Endothelial cell of umbilical vein (primary cell): ENCODE data around the gene NRP2. TPM values are rescaled to one million over a fixed set of nuclear protein-coding genes. Genes with fewer than 3 reads are reported as not detected.

Experiments
- BruUV-seq: library from RNA; stranded (reverse); fragments of 400-500 nt; replicated peaks from 2 replicates; lab custom pipeline; 2021; lab: Mats Ljungman, UMichigan
- CTCF ChIA-PET: fragments of 300-600, 350-600 bp; sonication (Branson Sonifier 250); formaldehyde crosslinking; loops from one replicate; lab custom pipeline; 2021; ENCODE audit warnings: antibody characterized with exemption, inconsistent platforms; lab: Charles Lee
- POLR2A ChIA-PET: fragments of 300-600, 350-600 bp; sonication (Branson Sonifier 250); formaldehyde crosslinking; loops from one replicate; lab custom pipeline; 2021; ENCODE audit warnings: antibody characterized with exemption, inconsistent platforms; lab: Charles Lee
- DNase-seq: peaks from one replicate; pipeline ENCODE4 v3.0.0-alpha.2; 2011; ENCODE audit warnings: low read depth, low spot score
- FAIRE-seq: peaks from 2 replicates; lab custom pipeline; 2011; peaks lifted over from hg19 to GRCh38; lab: Jason Lieb, UNC
- H2AFZ ChIP-seq: 2 replicates; pipeline ENCODE4 v1.6.0; 2012; ENCODE audit warnings: low read depth, low read length, control low read depth, inconsistent platforms
- H3K27ac ChIP-seq: 2 replicates; pipeline ENCODE4 v1.5.1; 2011; ENCODE audit warnings: low read depth, mild to moderate bottlenecking, control low read depth, low read length, moderate library complexity; ENCODE audit not compliant: insufficient read depth
- H3K27me3 ChIP-seq, 2 experiments: 2 replicates each; pipeline versions ENCODE4 v1.6.0 to v1.6.1; 2011; ENCODE audit warnings: low read length in 2 of 2, mixed read lengths in 1 of 2; ENCODE audit not compliant: control insufficient read depth in 2 of 2, insufficient read depth in 2 of 2
- H3K36me3 ChIP-seq, 2 experiments: 2 replicates in 1 of 2; 3 replicates in 1 of 2; pipeline ENCODE4 v1.5.1; 2011; ENCODE audit warnings: low read length in 2 of 2, mild to moderate bottlenecking in 1 of 2, moderate library complexity in 1 of 2; ENCODE audit not compliant: control insufficient read depth in 2 of 2, insufficient read depth in 2 of 2; ENCODE audit errors: extremely low read depth in 1 of 2
- H3K4me1 ChIP-seq: 3 replicates; pipeline ENCODE4 v1.5.1; 2011; ENCODE audit warnings: mild to moderate bottlenecking, low read length; ENCODE audit not compliant: control insufficient read depth, insufficient read depth; ENCODE audit errors: extremely low read depth
- H3K4me2 ChIP-seq: 2 replicates; pipeline ENCODE4 v1.6.1; 2011; ENCODE audit warnings: low read length, control low read depth, mixed read lengths; ENCODE audit not compliant: insufficient read depth
- H3K4me3 ChIP-seq, 3 experiments: fragments of 200-600 bp in 1 of 3; sonication (generic), shearing (Covaris generic) in 1 of 3; replicated peaks in 1 of 3; 2 replicates each; pipeline ENCODE4 v1.5.1; 2011 to 2016; ENCODE audit warnings: control low read depth in 3 of 3, low read length in 3 of 3, mild to moderate bottlenecking in 2 of 3, inconsistent platforms in 1 of 3, low read depth in 1 of 3, moderate library complexity in 1 of 3; ENCODE audit not compliant: insufficient read depth in 1 of 3
- H3K79me2 ChIP-seq: 2 replicates; pipeline ENCODE4 v1.6.0; 2012; ENCODE audit warnings: low read length, inconsistent platforms; ENCODE audit not compliant: control insufficient read depth, insufficient read depth
- H3K9ac ChIP-seq: replicated peaks from 2 replicates; pipeline ENCODE3; 2011; ENCODE audit warnings: low read length, control low read depth; ENCODE audit not compliant: insufficient read depth; ENCODE audit errors: extremely low read depth
- H3K9me1 ChIP-seq: replicated peaks from 3 replicates; pipeline ENCODE4 v1.6.0; 2011; ENCODE audit warnings: mild to moderate bottlenecking, low read length; ENCODE audit not compliant: control insufficient read depth, insufficient read depth; ENCODE audit errors: extremely low read depth
- H3K9me3 ChIP-seq: replicated peaks from 2 replicates; pipeline ENCODE4 v1.5.1; 2012; ENCODE audit warnings: low read length, inconsistent platforms; ENCODE audit not compliant: control insufficient read depth, insufficient read depth
- H4K20me1 ChIP-seq: replicated peaks from 2 replicates; pipeline ENCODE3; 2011; ENCODE audit warnings: mild to moderate bottlenecking, low read length; ENCODE audit not compliant: control insufficient read depth, insufficient read depth; ENCODE audit errors: extremely low read depth
- CTCF ChIP-seq, 2 donors: IDR thresholded peaks; 1 replicate in 1 of 2; 2 replicates in 1 of 2; pipeline ENCODE4 v1.5.1; 2011; ENCODE audit warnings: low read length in 2 of 2, mild to moderate bottlenecking in 2 of 2, moderate library complexity in 2 of 2, control low read depth in 1 of 2, inconsistent platforms in 1 of 2, low read depth in 1 of 2; ENCODE audit not compliant: insufficient read depth in 1 of 2; ENCODE audit errors: extremely low read depth in 1 of 2
- EZH2 ChIP-seq: IDR thresholded peaks from 2 replicates; pipeline ENCODE4 v1.6.1; 2012; ENCODE audit warnings: borderline replicate concordance, low read depth, mild to moderate bottlenecking, moderate library complexity, low read length, inconsistent platforms; ENCODE audit not compliant: severe bottlenecking
- FOS ChIP-seq: IDR thresholded peaks from 2 replicates; pipeline ENCODE4 v1.6.1; 2011; ENCODE audit warnings: mild to moderate bottlenecking, low read length, moderate library complexity, borderline replicate concordance; ENCODE audit not compliant: insufficient read depth
- GATA2 ChIP-seq: IDR thresholded peaks from 2 replicates; pipeline ENCODE4 v1.7.0; 2011; ENCODE audit warnings: low read depth, mild to moderate bottlenecking, moderate library complexity, mixed read lengths, low read length; ENCODE audit not compliant: insufficient read length, insufficient read depth
- JUN ChIP-seq: IDR thresholded peaks from 2 replicates; pipeline ENCODE4 v1.6.1; 2011; ENCODE audit warnings: borderline replicate concordance, low read depth; ENCODE audit not compliant: insufficient read length, insufficient read depth
- MYC ChIP-seq: IDR thresholded peaks from one replicate; pipeline ENCODE4 v1.6.1; 2011; ENCODE audit warnings: mild to moderate bottlenecking, low read depth, low read length
- POLR2A ChIP-seq: IDR thresholded peaks from 2 replicates; pipeline ENCODE4 v1.6.1; 2012; ENCODE audit warnings: low read depth, mild to moderate bottlenecking, control low read depth, low read length
- POLR2AphosphoS5 ChIP-seq: IDR thresholded peaks from 2 replicates; pipeline ENCODE4 v1.6.1; 2012; ENCODE audit warnings: low read depth, mild to moderate bottlenecking, control low read depth, low read length, moderate library complexity; ENCODE audit not compliant: insufficient read depth
- dilution Hi-C: fragments of 300-500 bp; cut with MboI; formaldehyde crosslinking; loops from one replicate; pipeline ENCODE4 v1.15.0; 2019; ENCODE audit warnings: low sequenced_read_pairs; ENCODE audit not compliant: extremely low pct_ligation_motif_present
- intact Hi-C: fragments of 100-400 bp; cut with micrococcal nuclease; formaldehyde crosslinking; loops from one replicate; pipeline ENCODE4 v1.10.0; 2022
- polyA plus RNA-seq, 4 experiments: library from polyadenylated mRNA; depleted of rRNA in 3 of 4; stranded (reverse) in 3 of 4; unstranded in 1 of 4; fragments of >200 nt; gene quantifications; 2 replicates each; pipeline versions ENCODE4 v1.2.1 to v1.2.3, GENCODE V29; 2011 to 2012; ENCODE audit warnings: missing spikeins in 1 of 4
- total RNA-seq: library from RNA; stranded (reverse); gene quantifications from 2 replicates; pipeline ENCODE4 v1.2.3, GENCODE V29; 2021
- TF ChIP-seq, protein P1 (sequence below): IDR thresholded peaks from 2 replicates; pipeline ENCODE4 v1.6.1; 2011; ENCODE audit not compliant: insufficient read depth, insufficient read length

The NRP2 gene
- total and polyA plus RNA-seq, 2 donors (not counting 3 experiments of a cell fraction or from before 2014, with no cell fraction given), result 160 to 240 TPM

DNA sequence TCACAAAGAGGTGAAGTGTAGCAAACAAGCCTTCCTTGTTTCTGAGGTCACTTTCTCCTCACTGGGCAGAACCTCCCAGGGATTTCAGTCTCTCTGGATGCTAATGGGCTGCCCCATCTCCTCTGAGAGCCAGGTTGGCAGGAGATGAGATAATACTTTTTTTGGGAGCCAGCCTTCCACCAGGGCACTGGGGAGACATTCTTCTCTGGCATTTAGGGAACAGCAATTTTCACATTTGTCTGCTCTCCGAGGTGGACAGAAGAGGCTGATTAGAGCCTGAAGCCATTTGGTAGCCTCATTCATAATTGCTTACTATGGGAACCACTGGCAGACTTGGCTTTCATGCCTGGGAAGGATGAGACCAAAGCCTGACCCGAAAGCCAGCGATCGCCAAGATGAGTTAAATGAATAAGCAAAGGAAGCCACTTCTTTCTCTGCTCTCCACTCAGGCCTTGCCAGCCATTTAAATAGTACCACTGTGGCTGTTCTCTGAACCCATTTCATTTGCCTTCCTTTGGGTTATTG is 70.1 kb downstream of the NRP2 start:
- no peaks in the 10 kb centered on the region for H3K9me3 ChIP-seq
- no peaks in the 10 kb centered on the region for H3K79me2 ChIP-seq
- TF ChIP-seq POLR2A, result no peak
- DNase-seq (no peak), FAIRE-seq (no peak)
- no peak overlapping the region for H3K27ac ChIP-seq
- dilution Hi-C loops (no loop called here), intact Hi-C loops (no loop called here)
- no peak overlapping the region for H3K4me3 ChIP-seq
- H3K4me1 ChIP-seq, result peaks cover 9% of the 10 kb centered on the region
- POLR2A ChIA-PET, result no interaction called here
- CTCF ChIA-PET, result no interaction called here
- no peak overlapping the region for H3K4me2 ChIP-seq
- no peak overlapping the region for H2AFZ ChIP-seq
- no peaks in the 10 kb centered on the region for H4K20me1 ChIP-seq
- no TSS peak for BruUV-seq
- no peaks in the 10 kb centered on the region for H3K9me1 ChIP-seq
- no peaks in the 10 kb centered on the region for H3K27me3 ChIP-seq
- peaks cover 11 to 48% of the 10 kb centered on the region in 2 experiments for H3K36me3 ChIP-seq
- no peak overlapping the region for H3K9ac ChIP-seq

GRCh38 chr2:205752924-205753323 is 70.6 kb downstream of the NRP2 start:
- dilution Hi-C loops (no loop called here), intact Hi-C loops (no loop called here)
- CTCF ChIA-PET, result interaction anchor here (1.2 kb wide), 1 partner anchor 15 kb away, joined by 3 read pairs; no protein-coding TSS in a partner anchor
- no peaks in the 10 kb centered on the region for H3K79me2 ChIP-seq
- TF ChIP-seq JUN (no peak), EZH2 (no peak), GATA2 (no peak), CTCF (IDR thresholded peaks at IDR 0.05; ENCODE audit: extremely low read depth in 1 of 2, insufficient read depth in 1 of 2, low read depth in 1 of 2, low read length in 2 of 2) (no peak), MYC (no peak), POLR2A (no peak), POLR2AphosphoS5 (no peak), FOS (no peak)
- TF ChIP-seq, protein P1, sequence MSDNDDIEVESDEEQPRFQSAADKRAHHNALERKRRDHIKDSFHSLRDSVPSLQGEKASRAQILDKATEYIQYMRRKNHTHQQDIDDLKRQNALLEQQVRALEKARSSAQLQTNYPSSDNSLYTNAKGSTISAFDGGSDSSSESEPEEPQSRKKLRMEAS, result no peak
- H3K9ac ChIP-seq, result no peak overlapping the region
- no peaks in the 10 kb centered on the region for H3K27me3 ChIP-seq
- H3K36me3 ChIP-seq, result peaks cover 11 to 45% of the 10 kb centered on the region in 2 experiments
- H3K9me3 ChIP-seq, result no peaks in the 10 kb centered on the region
- no peak overlapping the region for H3K4me2 ChIP-seq
- H3K4me1 ChIP-seq, result peaks cover 15% of the 10 kb centered on the region
- DNase-seq (no peak), FAIRE-seq (no peak)
- H3K4me3 ChIP-seq, result no peak overlapping the region
- H3K27ac ChIP-seq, result no peak overlapping the region
- no peaks in the 10 kb centered on the region for H3K9me1 ChIP-seq
- H4K20me1 ChIP-seq, result no peaks in the 10 kb centered on the region
- POLR2A ChIA-PET, result no interaction called here
- no peak overlapping the region for H2AFZ ChIP-seq
- no TSS peak for BruUV-seq
